Measurements from ENCODE around the gene BTBD2.

BTBD2 gene

GRCh38 chr19:2015608-2015950, at the start of gene BTBD2:
BTBD2 (minus strand) TSS chr19:2015714; CDS start chr19:2015703, 11 bp downstream.
- DNase-seq (ENCODE audit: low spot score): peak; percentile 56

GRCh38 chr19:2064788-2065524, 49.4 kb upstream of the BTBD2 start:
- no peak for DNase-seq (ENCODE audit: low spot score)

- DNase-seq (ENCODE audit: low spot score): no peak
Measured at GRCh38 chr19:2064395-2064787, 48.9 kb upstream of the BTBD2 start.

- DNase-seq (ENCODE audit: low spot score): no peak
Measured at GRCh38 chr19:2063824-2064223, 48.3 kb upstream of the BTBD2 start.

GRCh38 chr19:2062770-2063169, 47.3 kb upstream of the BTBD2 start:
- DNase-seq (ENCODE audit: low spot score): no peak

DNA sequence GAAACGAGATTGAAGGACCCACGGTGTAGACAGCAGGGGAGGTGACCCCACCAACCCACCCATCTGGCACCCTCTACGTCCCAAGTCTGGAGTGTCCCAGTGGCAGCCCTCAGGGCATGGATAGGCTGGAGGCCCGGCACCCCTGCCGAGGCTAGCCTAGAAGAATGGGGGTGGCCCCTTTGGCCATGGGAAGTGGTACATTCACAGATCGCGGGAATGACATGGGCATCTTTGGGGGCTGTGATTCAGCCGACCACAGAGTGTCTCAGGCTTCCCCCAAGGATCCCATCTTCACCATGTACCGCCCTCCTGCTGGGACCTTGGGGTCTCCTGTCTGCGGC, 46.8 kb upstream of the BTBD2 start:
- no peak for DNase-seq (ENCODE audit: low spot score)

- DNase-seq (ENCODE audit: low spot score): peak; percentile 99
Measured at GRCh38 chr19:2061495-2062388, 46.2 kb upstream of the BTBD2 start.

- DNase-seq (ENCODE audit: low spot score): no peak
Measured at GRCh38 chr19:2060884-2061494, 45.5 kb upstream of the BTBD2 start.

GRCh38 chr19:2059422-2060201, 44.1 kb upstream of the BTBD2 start:
- DNase-seq (ENCODE audit: low spot score): no peak

DNA sequence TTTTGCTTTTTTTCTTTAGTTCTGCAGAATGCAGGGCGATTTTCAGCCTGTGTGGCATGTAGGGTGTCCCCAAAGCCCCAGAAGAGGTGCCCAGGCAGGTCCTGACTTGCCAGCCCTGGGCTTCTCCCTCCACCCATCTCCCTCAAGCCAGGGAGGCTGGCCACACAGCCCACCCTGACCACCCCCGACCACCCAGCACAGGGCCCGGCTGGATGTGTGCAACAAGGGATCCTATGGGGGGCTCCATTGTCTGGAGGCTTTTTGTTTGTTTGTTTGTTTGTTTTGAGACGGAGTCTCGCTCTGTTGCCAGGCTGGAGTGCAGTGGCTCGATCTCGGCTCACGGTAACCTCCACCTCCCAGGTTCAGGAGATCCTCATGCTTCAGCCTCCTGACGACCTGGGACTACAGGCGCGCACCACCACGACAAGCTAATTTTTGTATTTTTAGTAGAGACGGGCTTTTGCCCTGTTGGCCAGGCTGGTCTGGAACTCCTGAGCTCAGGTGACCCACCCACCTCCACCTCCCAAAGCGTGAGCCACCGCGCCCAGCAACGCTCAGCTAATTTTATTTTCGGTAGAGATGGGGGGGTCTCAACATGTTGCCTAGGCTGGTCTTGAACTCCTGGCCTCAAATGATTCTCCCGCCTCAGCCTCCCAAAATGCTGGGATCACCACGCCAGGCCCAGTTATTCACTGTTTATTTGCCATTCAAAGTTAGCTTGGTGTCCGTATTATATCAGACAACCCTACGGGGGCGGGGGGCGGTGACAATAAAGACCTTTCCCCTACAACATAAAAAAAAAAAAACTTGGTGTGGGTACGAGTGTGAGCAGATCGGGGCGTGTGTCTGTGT, 43.3 kb upstream of the BTBD2 start:
- no peak for DNase-seq (ENCODE audit: low spot score)

DNA sequence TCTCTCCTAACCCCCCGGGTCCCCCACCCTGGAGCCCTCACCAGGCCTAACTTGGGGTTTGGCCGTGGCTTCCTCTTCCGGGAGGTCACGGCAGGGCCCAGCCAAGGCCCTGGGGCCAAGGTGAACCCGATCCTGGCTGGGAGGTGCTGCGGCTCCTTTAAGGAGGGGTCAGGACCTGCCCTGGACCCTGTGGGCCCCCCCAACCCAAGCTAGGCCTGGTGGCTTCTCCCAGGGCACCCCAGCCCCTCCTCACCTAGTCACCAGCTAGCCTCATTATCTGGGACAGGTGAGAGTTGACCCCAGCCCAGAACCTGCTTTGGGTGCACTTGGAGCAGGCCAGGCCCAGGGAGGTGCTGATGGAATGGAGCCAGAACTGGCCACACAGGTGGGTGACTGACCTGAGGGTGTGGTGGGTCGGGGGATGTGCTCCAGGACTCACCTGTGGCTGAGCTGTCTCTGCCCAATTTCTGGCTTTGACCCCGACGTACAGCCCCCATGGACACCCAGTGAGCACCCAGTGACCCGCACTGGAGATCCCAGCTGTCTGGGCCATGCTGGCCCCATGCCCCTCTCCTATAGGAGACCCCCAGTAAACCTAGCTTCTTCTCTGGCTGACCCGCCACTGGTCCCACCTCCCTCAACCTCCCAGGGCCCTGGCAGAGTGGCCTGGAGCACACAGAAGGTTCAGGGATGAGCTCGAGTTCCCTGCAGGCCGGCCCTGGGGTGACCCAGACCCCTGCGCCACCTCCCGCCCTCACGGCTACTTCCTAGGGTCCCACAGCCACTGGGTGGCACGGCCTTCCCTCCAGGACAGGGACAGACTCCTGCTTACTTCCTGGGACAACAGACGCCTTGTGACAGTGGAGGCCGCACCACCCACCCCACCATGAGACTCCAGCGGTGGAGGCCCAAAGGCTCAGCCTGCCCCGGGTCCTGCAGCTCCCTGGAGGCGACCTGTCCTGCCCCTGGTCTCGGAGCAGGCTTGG, 42.3 kb upstream of the BTBD2 start:
- DNase-seq (ENCODE audit: low spot score): no peak

DNA sequence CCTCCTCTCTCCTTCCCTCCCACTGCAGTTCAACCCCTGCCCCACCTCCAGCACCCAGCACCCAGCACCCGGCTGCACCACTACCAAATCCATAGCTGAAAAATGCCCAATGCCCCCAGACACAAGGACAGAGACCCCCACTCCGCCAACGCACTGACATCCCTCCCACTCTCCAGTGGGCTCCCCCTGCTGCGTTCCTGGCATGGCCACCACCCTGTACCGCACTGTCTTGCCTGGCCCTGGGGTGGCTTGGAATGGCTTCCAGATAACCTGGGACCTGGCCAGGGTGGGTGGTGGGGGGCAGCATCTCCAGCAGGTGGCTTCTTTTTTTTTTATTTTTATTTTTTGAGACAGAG, 41.3 kb upstream of the BTBD2 start:
- no peak for DNase-seq (ENCODE audit: low spot score)

DNA sequence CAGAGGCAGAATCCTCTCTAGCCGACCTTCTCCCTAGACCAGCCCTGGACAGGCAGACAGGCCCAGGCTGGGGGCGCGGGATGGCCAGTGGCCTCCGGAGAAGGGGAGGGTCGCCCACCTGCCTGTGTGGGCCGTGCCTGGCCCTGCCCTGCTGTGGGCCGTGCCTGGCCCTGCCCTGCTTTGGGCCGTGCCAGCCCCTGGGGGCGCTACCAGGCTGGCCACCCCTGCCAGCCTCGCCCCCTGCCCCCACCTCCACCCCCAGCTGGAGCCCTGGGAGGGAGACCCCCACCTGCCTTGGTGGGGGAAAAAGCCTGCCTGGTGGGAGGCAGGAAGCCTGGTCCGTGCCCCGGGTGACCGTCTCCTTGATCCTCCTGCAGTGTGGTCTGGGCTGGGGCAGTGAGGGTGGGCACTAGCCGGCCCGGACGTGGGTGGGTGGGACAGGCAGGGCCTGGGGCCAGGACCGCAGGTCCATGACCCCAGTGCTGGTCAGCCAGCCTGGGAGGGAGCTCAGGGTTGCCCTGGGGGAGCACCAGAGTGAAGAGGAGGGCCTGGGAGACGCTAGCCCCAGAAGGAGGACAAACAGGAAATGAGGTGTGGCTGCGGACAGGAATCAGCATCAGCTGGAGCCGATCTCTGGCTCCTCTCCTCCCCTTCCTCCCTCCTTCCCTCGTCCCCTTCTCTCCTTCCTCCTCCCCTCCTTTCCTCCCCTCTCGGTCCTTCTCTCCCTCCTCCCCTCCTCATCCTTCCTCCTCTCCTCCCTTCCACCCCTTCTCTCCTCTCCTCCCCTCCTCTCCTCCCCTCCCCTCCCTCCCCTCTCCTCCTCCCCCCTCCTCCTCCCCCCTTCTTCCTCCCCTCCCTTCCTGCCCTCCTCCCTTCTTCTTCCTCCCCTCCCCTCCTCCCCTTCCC, 40.7 kb upstream of the BTBD2 start:
- no peak for DNase-seq (ENCODE audit: low spot score)

DNA sequence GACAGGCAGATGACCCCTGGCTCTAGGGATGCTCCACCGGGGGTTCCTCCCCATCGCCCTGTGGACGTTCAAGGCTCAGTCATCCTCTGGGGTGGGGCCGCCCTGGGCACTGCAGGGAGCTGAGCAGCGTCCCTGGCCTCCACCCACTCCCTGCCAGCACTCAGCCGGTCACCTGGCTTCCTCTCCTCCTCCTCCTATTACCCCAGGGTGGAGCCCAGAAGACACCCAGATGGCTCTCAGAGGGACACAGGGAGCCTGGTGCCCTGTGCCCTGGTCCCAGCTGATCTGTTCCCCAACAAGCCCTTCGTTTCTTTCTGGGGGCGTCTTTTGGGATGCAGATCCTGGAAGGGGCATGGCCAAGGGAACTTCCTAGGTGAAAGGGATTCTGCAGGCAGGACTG, 39.2 kb upstream of the BTBD2 start:
- DNase-seq (ENCODE audit: low spot score): no peak

DNA sequence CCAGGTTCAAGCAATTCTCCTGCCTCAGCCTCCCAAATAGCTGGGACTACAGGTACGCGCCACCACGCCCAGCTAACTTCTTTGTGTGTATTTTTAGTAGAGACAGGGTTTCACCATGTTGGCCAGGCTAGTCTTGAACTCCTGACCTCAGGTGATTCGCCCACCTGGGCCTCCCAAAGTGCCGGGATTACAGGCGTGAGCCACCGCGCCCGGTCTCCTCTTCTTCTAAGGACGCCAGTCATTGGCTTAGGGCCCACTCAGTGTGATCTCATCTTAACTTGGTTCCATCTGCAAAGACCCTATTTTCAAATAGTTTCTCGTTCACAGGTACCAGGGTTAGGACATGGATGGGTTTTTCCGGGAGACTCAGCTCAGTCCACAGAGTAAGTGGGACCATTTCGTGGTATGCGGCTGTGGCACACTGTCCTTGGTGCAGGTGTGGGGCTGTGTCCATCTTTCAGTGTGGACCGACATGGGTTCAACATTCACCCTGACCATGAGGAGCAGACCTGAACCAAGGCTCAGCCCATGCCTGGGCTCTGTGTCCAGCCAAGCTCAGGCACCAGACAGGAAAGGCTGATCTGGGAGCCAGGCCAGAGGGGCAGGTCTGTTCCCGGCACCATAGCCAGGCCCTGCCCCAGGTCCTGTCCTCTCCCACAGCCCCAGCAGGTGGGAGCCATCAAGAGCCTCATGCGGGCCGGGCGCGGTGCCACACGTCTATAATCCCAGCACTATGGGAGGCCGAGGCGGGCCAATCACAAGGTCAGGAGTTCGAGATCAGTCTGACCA, 38.3 kb upstream of the BTBD2 start:
- DNase-seq (ENCODE audit: low spot score): no peak

GRCh38 chr19:2051773-2052704, 36.5 kb upstream of the BTBD2 start:
- peak; percentile 61 for DNase-seq (ENCODE audit: low spot score)

Measured in CD4-positive, alpha-beta T cell treated with Interleukin-15 for 4 hours (primary cell).